H1 (cell line): ENCODE measurements around the gene BORCS8. TPM values are rescaled to one million over a fixed set of nuclear protein-coding genes. Genes with fewer than 3 reads are reported as not detected.

Experiments used
- CTCF ChIA-PET: fragments of 300-600 bp; sonication (Branson Sonifier 250); formaldehyde crosslinking; loops from one replicate; lab custom pipeline; 2021; ENCODE audit not compliant: partially characterized antibody; lab: Charles Lee
- POLR2A ChIA-PET: fragments of 300-600 bp; sonication (Branson Sonifier 250); formaldehyde crosslinking; loops from one replicate; lab custom pipeline; 2021; ENCODE audit warnings: inconsistent platforms; ENCODE audit not compliant: partially characterized antibody; lab: Charles Lee
- DNase-seq, 2 experiments: peaks; one replicate each; pipeline versions ENCODE4 v3.0.0 to v3.0.0-alpha.2; 2010 to 2022; ENCODE audit warnings: low spot score in 2 of 2, low read depth in 1 of 2, mixed read lengths in 1 of 2
- FAIRE-seq: peaks from 2 replicates; lab custom pipeline; 2011; peaks lifted over from hg19 to GRCh38; lab: Jason Lieb, UNC
- H2AFZ ChIP-seq: 2 replicates; pipeline ENCODE4 v1.8.1; 2012; ENCODE audit warnings: low read length, inconsistent platforms
- H2AK5ac ChIP-seq: 2 replicates; pipeline ENCODE4 v1.6.1; 2013; ENCODE audit warnings: low read depth, low read length
- H2BK120ac ChIP-seq: replicated peaks from 2 replicates; pipeline ENCODE3; 2013; ENCODE audit warnings: low read depth, low read length, inconsistent platforms
- H2BK12ac ChIP-seq: 2 replicates; pipeline ENCODE4 v1.6.1; 2013; ENCODE audit warnings: low read depth, low read length
- H2BK15ac ChIP-seq: 2 replicates; pipeline ENCODE4 v1.6.1; 2013; ENCODE audit warnings: low read length
- H2BK20ac ChIP-seq: 2 replicates; pipeline ENCODE4 v1.6.1; 2013; ENCODE audit warnings: low read length
- H2BK5ac ChIP-seq: 2 replicates; pipeline ENCODE4 v1.6.1; 2013; ENCODE audit warnings: low read depth, low read length
- H3K14ac ChIP-seq: 2 replicates; pipeline ENCODE4 v1.6.1; 2013; ENCODE audit warnings: inconsistent platforms; ENCODE audit not compliant: insufficient read length
- H3K18ac ChIP-seq: 2 replicates; pipeline ENCODE4 v1.6.1; 2013; ENCODE audit warnings: low read length; ENCODE audit errors: extremely low read depth
- H3K23ac ChIP-seq: 2 replicates; pipeline ENCODE4 v1.6.1; 2013; ENCODE audit warnings: inconsistent platforms; ENCODE audit not compliant: insufficient read length
- H3K23me2 ChIP-seq: 2 replicates; pipeline ENCODE4 v1.6.1; 2013; ENCODE audit warnings: low read depth, low read length
- H3K27ac ChIP-seq: 2 replicates; pipeline ENCODE4 v1.6.1; 2011; ENCODE audit warnings: low read depth, low read length, inconsistent platforms
- H3K27me3 ChIP-seq, 4 experiments: replicated peaks in 1 of 4; 1 replicate in 1 of 4; 2 replicates in 3 of 4; pipeline versions ENCODE4 v1.6.1 to v1.8.1; 2011 to 2013; ENCODE audit warnings: low read length in 3 of 4, mild to moderate bottlenecking in 3 of 4, inconsistent platforms in 2 of 4, mixed read lengths in 2 of 4, moderate library complexity in 1 of 4; ENCODE audit not compliant: control insufficient read depth in 3 of 4, insufficient read depth in 3 of 4; ENCODE audit errors: extremely low read depth in 1 of 4
- H3K36me3 ChIP-seq, 4 experiments: 2 replicates each; pipeline versions ENCODE4 v1.6.1 to v1.8.1; 2011 to 2013; ENCODE audit warnings: mild to moderate bottlenecking in 4 of 4, low read length in 3 of 4, moderate library complexity in 2 of 4, control low read depth in 1 of 4, inconsistent platforms in 1 of 4; ENCODE audit not compliant: insufficient read depth in 4 of 4, control insufficient read depth in 2 of 4
- H3K4ac ChIP-seq: replicated peaks from 2 replicates; pipeline ENCODE3; 2013; ENCODE audit warnings: low read length, low read depth, mixed read lengths, inconsistent platforms; ENCODE audit not compliant: insufficient read length
- H3K4me1 ChIP-seq, 4 experiments: replicated peaks in 1 of 4; 1 replicate in 1 of 4; 2 replicates in 3 of 4; pipeline versions ENCODE4 v1.6.1 to v1.8.1; 2011 to 2013; ENCODE audit warnings: low read length in 3 of 4, inconsistent platforms in 2 of 4, mixed read lengths in 1 of 4; ENCODE audit not compliant: insufficient read depth in 4 of 4, control insufficient read depth in 3 of 4
- H3K4me2 ChIP-seq, 2 experiments: 2 replicates each; pipeline versions ENCODE4 v1.6.1 to v1.8.1; 2011 to 2013; ENCODE audit warnings: low read depth in 2 of 2, low read length in 2 of 2, control low read depth in 1 of 2, inconsistent platforms in 1 of 2, mild to moderate bottlenecking in 1 of 2; ENCODE audit not compliant: insufficient read depth in 1 of 2
- H3K4me3 ChIP-seq, 4 experiments: fragments of 200-600, 300-600 bp in 1 of 4; sonication (generic), shearing (Covaris generic), sonication (Bioruptor Twin) in 1 of 4; 2 replicates each; pipeline versions ENCODE4 v1.5.1 to v1.8.1; 2011 to 2016; ENCODE audit warnings: low read length in 4 of 4, low read depth in 3 of 4, control low read depth in 2 of 4, inconsistent platforms in 2 of 4, mild to moderate bottlenecking in 2 of 4, mixed read lengths in 1 of 4, moderate library complexity in 1 of 4; ENCODE audit not compliant: insufficient read depth in 2 of 4; ENCODE audit errors: extremely low read depth in 1 of 4
- H3K56ac ChIP-seq: replicated peaks from 2 replicates; pipeline ENCODE3; 2013; ENCODE audit warnings: low read depth, mild to moderate bottlenecking, mixed read lengths, low read length, inconsistent platforms; ENCODE audit not compliant: insufficient read length
- H3K79me1 ChIP-seq: 2 replicates; pipeline ENCODE4 v1.6.1; 2013; ENCODE audit warnings: low read depth, low read length, control low read depth
- H3K79me2 ChIP-seq, 2 experiments: 2 replicates each; pipeline versions ENCODE4 v1.6.1 to v1.8.1; 2012 to 2013; ENCODE audit warnings: low read length in 2 of 2, mild to moderate bottlenecking in 2 of 2, inconsistent platforms in 1 of 2; ENCODE audit not compliant: insufficient read depth in 2 of 2, control insufficient read depth in 1 of 2
- H3K9ac ChIP-seq, 4 experiments: replicated peaks in 1 of 4; 1 replicate in 1 of 4; 2 replicates in 3 of 4; pipeline versions ENCODE4 v1.6.1 to v1.8.1; 2011 to 2013; ENCODE audit warnings: low read depth in 3 of 4, low read length in 3 of 4, control low read depth in 2 of 4, mild to moderate bottlenecking in 2 of 4, moderate library complexity in 2 of 4, inconsistent platforms in 1 of 4; ENCODE audit errors: extremely low read depth in 1 of 4
- H3K9me3 ChIP-seq, 2 experiments: 2 replicates each; pipeline versions ENCODE4 v1.6.1 to v1.8.1; 2012 to 2013; ENCODE audit warnings: mild to moderate bottlenecking in 2 of 2, moderate library complexity in 2 of 2, control low read depth in 1 of 2, inconsistent platforms in 1 of 2, low read depth in 1 of 2, low read length in 1 of 2, mixed read lengths in 1 of 2; ENCODE audit not compliant: insufficient read depth in 2 of 2
- H4K20me1 ChIP-seq, 2 experiments: replicated peaks in 1 of 2; 2 replicates each; pipeline versions ENCODE3 to v1.8.1; 2011 to 2013; ENCODE audit warnings: inconsistent platforms in 2 of 2, low read length in 2 of 2, mild to moderate bottlenecking in 1 of 2; ENCODE audit not compliant: insufficient read depth in 2 of 2, control insufficient read depth in 1 of 2
- H4K5ac ChIP-seq: 2 replicates; pipeline ENCODE4 v1.6.1; 2013; ENCODE audit warnings: low read length, low read depth, mixed read lengths, inconsistent platforms; ENCODE audit not compliant: insufficient read length
- H4K8ac ChIP-seq: 2 replicates; pipeline ENCODE4 v1.8.0; 2013; ENCODE audit warnings: mild to moderate bottlenecking, moderate library complexity, low read length, inconsistent platforms; ENCODE audit not compliant: insufficient read depth; ENCODE audit errors: extremely low read depth
- H4K91ac ChIP-seq: replicated peaks from 2 replicates; pipeline ENCODE3; 2013; ENCODE audit warnings: low read length, mixed read lengths, inconsistent platforms; ENCODE audit not compliant: insufficient read length
- FOSL1 ChIP-seq: IDR thresholded peaks from 2 replicates; pipeline ENCODE4 v1.6.1; 2011; ENCODE audit warnings: mild to moderate bottlenecking, low read depth, low read length, moderate library complexity; ENCODE audit not compliant: insufficient read depth
- KDM4A ChIP-seq: IDR thresholded peaks from one replicate; pipeline ENCODE4 v1.7.1; 2012; ENCODE audit warnings: low read depth, mild to moderate bottlenecking, moderate library complexity, low read length, inconsistent platforms; ENCODE audit not compliant: severe bottlenecking
- NRF1 ChIP-seq: IDR thresholded peaks from 2 replicates; pipeline ENCODE4 v1.6.1; 2011; ENCODE audit warnings: mild to moderate bottlenecking, low read depth, low read length, improper control_type of control experiment
- WGBS, 2 experiments: shearing (Covaris generic) in 1 of 2; methylation state at CpG; one replicate each; pipeline versions ENCODE4 v1.1.6 to v1.1.7; 2013 to 2015; ENCODE audit warnings: low lambda C conversion rate in 2 of 2, mixed read lengths in 2 of 2, inconsistent platforms in 1 of 2, low coverage in 1 of 2, missing lambda C conversion rate in 1 of 2; ENCODE audit not compliant: insufficient replicate concordance in 2 of 2, insufficient coverage in 1 of 2, insufficient read length in 1 of 2; ENCODE audit errors: extremely low coverage in 1 of 2, missing lambda C conversion rate in 1 of 2; 5-methylcytosine and 5-hydroxymethylcytosine counted together
- polyA plus RNA-seq, 7 experiments: library from polyadenylated mRNA; depleted of rRNA in 3 of 7; stranded (reverse) in 5 of 7; unstranded in 2 of 7; fragments of >200 nt in 5 of 7; fragments of 200-250 nt in 2 of 7; gene quantifications; 1 replicate in 5 of 7; 2 replicates in 1 of 7; 4 replicates in 1 of 7; pipeline versions ENCODE4 v1.2.1 to v1.2.3, GENCODE V29; 2011 to 2013; ENCODE audit warnings: missing spikeins in 2 of 7, mixed read lengths in 2 of 7
- total RNA-seq: library from RNA; stranded (reverse); fragmentation: NEBNext Ultra II Directional; extraction: Animal tissue kit (Norgen Biotek cat#: 25700); gene quantifications from 2 replicates; pipeline ENCODE4 v1.2.1, GENCODE V29; 2021

BORCS8 gene
- total and polyA plus RNA-seq, 2 of the 8 experiments (the other 6 are each of a cell fraction or from before 2014, with no cell fraction given): 15.0 to 15.9 TPM

- no peak overlapping the region for H3K18ac ChIP-seq
- peak overlapping the region; percentile 10; the same call in 1 of the 2 replicates for H2BK5ac ChIP-seq
- H3K4me2 ChIP-seq: peak overlapping the region; percentile 76 to 88
- peaks cover 0 to 34% (median 32%) of the 10 kb centered on the region in 4 experiments; a peak in 6 of 7 replicates for H3K27me3 ChIP-seq
- 0 out of 2 replicates have a peak overlapping the region, but pooled peaks have one; percentile 75 for H4K8ac ChIP-seq
- POLR2A ChIA-PET: interaction anchor here (1.2 to 5.9 kb wide), 4 partner anchors 9 to 58 kb away, joined by 3 to 45 read pairs (median 20); partner anchors contain the start of genes BORCS8, NCAN and RFXANK
- no peak overlapping the region for H4K5ac ChIP-seq
- H3K79me2 ChIP-seq: no peaks in the 10 kb centered on the region
- H3K9ac ChIP-seq: peak overlapping the region; percentile 60 to 86 (median 72)
- H3K9me3 ChIP-seq: no peaks in the 10 kb centered on the region
- H2BK20ac ChIP-seq: 0 out of 2 replicates have a peak overlapping the region, but pooled peaks have one; percentile 21
- no peak for FAIRE-seq
- H4K20me1 ChIP-seq: peaks cover 2 to 10% of the 10 kb centered on the region in 2 experiments
- no peak overlapping the region for H2AK5ac ChIP-seq
- no peak overlapping the region for H2BK12ac ChIP-seq
- TF ChIP-seq NRF1 (no peak), FOSL1 (no peak), KDM4A (peak; percentile 11)
- TF ChIP-seq, all 59 proteins: peak for 1
- no peak overlapping the region for H3K4ac ChIP-seq
- no peaks in the 10 kb centered on the region; the same call in 1 of the 2 replicates for H3K79me1 ChIP-seq
- H2AFZ ChIP-seq: no peak overlapping the region
- no peak for DNase-seq
- H2BK15ac ChIP-seq: no peak overlapping the region
- peaks cover 0 to 10% (median 5%) of the 10 kb centered on the region in 4 experiments; a peak in 4 of 8 replicates for H3K36me3 ChIP-seq
- H3K14ac ChIP-seq: no peak overlapping the region
- peak overlapping the region; percentile 78 to 92 (median 88) for H3K4me3 ChIP-seq
- 34% methylated on average over 11 of the region's 11 CpGs; no CpG with 5 or more reads in 1 of the 2 experiments for WGBS, 2 experiments
- H3K23ac ChIP-seq: no peak overlapping the region
- peaks cover 11% of the 10 kb centered on the region for H3K23me2 ChIP-seq
- H4K91ac ChIP-seq: peak overlapping the region; percentile 15
- CTCF ChIA-PET: interaction anchor here (0.6 to 1.4 kb wide), 13 partner anchors 9 to 197 kb away, joined by 3 to 4 read pairs (median 3); partner anchors contain the start of gene TM6SF2
- no peak overlapping the region for H3K56ac ChIP-seq
- no peak overlapping the region for H2BK120ac ChIP-seq
- no peak overlapping the region for H3K27ac ChIP-seq
- H3K4me1 ChIP-seq: peaks cover 0 to 6% (median 0%) of the 10 kb centered on the region in 4 experiments; a peak in 2 of 7 replicates
These were observed 10.7 kb upstream of the BORCS8 start for GRCh38 chr19:19202707-19203011.
